ENCODE data around the gene CSTPP1. TPM values are rescaled to one million over a fixed set of nuclear protein-coding genes. Genes with fewer than 3 reads are reported as not detected.

Gene CSTPP1
- total and polyA plus RNA-seq, 2 of the 8 experiments (the other 6 are each of a cell fraction or from before 2014, with no cell fraction given), result 24.2 to 28.7 TPM

DNA sequence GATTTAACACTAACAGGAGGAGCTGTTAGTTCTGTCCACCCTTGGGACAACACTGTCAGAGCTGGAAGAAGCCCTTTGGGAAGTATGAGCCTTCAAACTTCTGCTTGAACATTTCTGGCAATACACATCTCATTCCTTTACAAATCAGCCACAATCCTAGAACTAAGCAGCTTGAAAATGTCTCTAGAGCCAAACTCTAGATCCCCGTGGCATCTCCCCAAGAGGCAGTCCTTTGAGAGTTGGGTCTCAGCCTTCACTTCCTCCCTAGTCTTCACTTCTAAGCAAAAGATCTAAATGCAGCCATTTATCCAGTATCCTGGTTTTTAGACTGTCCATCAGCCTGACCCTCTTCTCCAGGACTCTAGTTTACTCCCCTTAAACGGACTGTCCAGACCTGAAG lies 213.2 kb downstream of the CSTPP1 start:
- Histone ChIP-seq H2BK5ac (ENCODE audit: low read depth, low read length) (no peak overlapping the region), H3K27me3 (replicated peaks in 1 of 4; ENCODE audit: control insufficient read depth in 3 of 4, extremely low read depth in 1 of 4, insufficient read depth in 3 of 4, low read length in 3 of 4) (no peaks in the 10 kb centered on the region), H4K5ac (ENCODE audit: insufficient read length, low read depth, low read length) (no peak overlapping the region), H3K79me1 (ENCODE audit: low read depth, low read length) (no peaks in the 10 kb centered on the region), H3K9me3 (ENCODE audit: insufficient read depth in 2 of 2, low read depth in 1 of 2, low read length in 1 of 2) (no peaks in the 10 kb centered on the region), H3K23ac (ENCODE audit: insufficient read length) (no peak overlapping the region), H2BK15ac (ENCODE audit: low read length) (no peak overlapping the region), H2BK20ac (ENCODE audit: low read length) (no peak overlapping the region), H3K4ac (replicated peaks; ENCODE audit: insufficient read length, low read depth, low read length) (no peak overlapping the region), H3K36me3 (ENCODE audit: control insufficient read depth in 2 of 4, insufficient read depth in 4 of 4, low read length in 3 of 4) (no peaks in the 10 kb centered on the region), H3K23me2 (ENCODE audit: low read depth, low read length) (no peaks in the 10 kb centered on the region), H2BK12ac (ENCODE audit: low read depth, low read length) (no peak overlapping the region), H2AK5ac (ENCODE audit: low read depth, low read length) (no peak overlapping the region), H4K91ac (replicated peaks; ENCODE audit: insufficient read length, low read length) (no peak overlapping the region), H4K20me1 (replicated peaks in 1 of 2; ENCODE audit: control insufficient read depth in 1 of 2, insufficient read depth in 2 of 2, low read length in 2 of 2) (peaks cover 0 to 2% of the 10 kb centered on the region in 2 experiments), H2BK120ac (replicated peaks; ENCODE audit: low read depth, low read length) (no peak overlapping the region), H3K27ac (ENCODE audit: low read depth, low read length) (no peak overlapping the region), H3K56ac (replicated peaks; ENCODE audit: insufficient read length, low read depth, low read length) (no peak overlapping the region), H3K4me1 (replicated peaks in 1 of 4; ENCODE audit: control insufficient read depth in 3 of 4, insufficient read depth in 4 of 4, low read length in 3 of 4) (peaks cover 0 to 4% (median 2%) of the 10 kb centered on the region in 4 experiments; a peak in 4 of 7 replicates), H3K79me2 (ENCODE audit: control insufficient read depth in 1 of 2, insufficient read depth in 2 of 2, low read length in 2 of 2) (no peaks in the 10 kb centered on the region), H3K4me2 (ENCODE audit: insufficient read depth in 1 of 2, low read depth in 2 of 2, low read length in 2 of 2) (no peak overlapping the region), H2AFZ (ENCODE audit: low read length) (no peak overlapping the region), H3K4me3 (ENCODE audit: extremely low read depth in 1 of 4, insufficient read depth in 2 of 4, low read depth in 3 of 4, low read length in 4 of 4) (no peak overlapping the region), H3K18ac (ENCODE audit: extremely low read depth, low read length) (no peak overlapping the region), H4K8ac (ENCODE audit: extremely low read depth, insufficient read depth, low read length) (no peak overlapping the region), H3K9ac (replicated peaks in 1 of 4; ENCODE audit: extremely low read depth in 1 of 4, low read depth in 3 of 4, low read length in 3 of 4) (no peak overlapping the region), H3K14ac (ENCODE audit: insufficient read length) (no peak overlapping the region)
- FAIRE-seq (no peak), DNase-seq (ENCODE audit: low read depth in 1 of 2, low spot score in 2 of 2) (no peak)
- CTCF ChIA-PET (ENCODE audit: partially characterized antibody), result interaction anchor here (0.6 to 6.3 kb wide), 5 partner anchors 16 to 253 kb away, joined by 3 to 81 read pairs (median 3); partner anchors contain the start of gene CSTPP1
- POLR2A ChIA-PET (ENCODE audit: partially characterized antibody), result interaction anchor here (0.6 kb wide), 1 partner anchor 283 kb away, joined by 4 read pairs; no protein-coding TSS in a partner anchor
- WGBS, 2 experiments (ENCODE audit: extremely low coverage in 1 of 2, insufficient coverage in 1 of 2, insufficient read length in 1 of 2, insufficient replicate concordance in 2 of 2, low coverage in 1 of 2, low lambda C conversion rate in 2 of 2, missing lambda C conversion rate in 1 of 2), result 88% methylated on average over 2 of the region's 2 CpGs; no CpG with 5 or more reads in 1 of the 2 experiments
- no peak for TF ChIP-seq SIRT6 (IDR thresholded peaks at IDR 0.05; ENCODE audit: low read length)
- TF ChIP-seq USF2 (IDR thresholded peaks at IDR 0.05; ENCODE audit: low read length), result no peak
- no peak for TF ChIP-seq ATF3 (IDR thresholded peaks at IDR 0.05; ENCODE audit: insufficient read depth, low read depth, low read length)
- TF ChIP-seq POU5F1 (IDR thresholded peaks at IDR 0.05; ENCODE audit: low read depth, low read length), result no peak
- TF ChIP-seq NRF1 (IDR thresholded peaks at IDR 0.05; ENCODE audit: low read depth, low read length), result no peak
